Measurements from ENCODE around the gene BET1L. TPM values are rescaled to one million over a fixed set of nuclear protein-coding genes. Genes with fewer than 3 reads are reported as not detected.
A peak's percentile ranks its signal among the peaks of the same experiment; 100 is the strongest.

BET1L gene
- total RNA-seq, 1 experiment from 2014 or later: 89.0 TPM

DNA sequence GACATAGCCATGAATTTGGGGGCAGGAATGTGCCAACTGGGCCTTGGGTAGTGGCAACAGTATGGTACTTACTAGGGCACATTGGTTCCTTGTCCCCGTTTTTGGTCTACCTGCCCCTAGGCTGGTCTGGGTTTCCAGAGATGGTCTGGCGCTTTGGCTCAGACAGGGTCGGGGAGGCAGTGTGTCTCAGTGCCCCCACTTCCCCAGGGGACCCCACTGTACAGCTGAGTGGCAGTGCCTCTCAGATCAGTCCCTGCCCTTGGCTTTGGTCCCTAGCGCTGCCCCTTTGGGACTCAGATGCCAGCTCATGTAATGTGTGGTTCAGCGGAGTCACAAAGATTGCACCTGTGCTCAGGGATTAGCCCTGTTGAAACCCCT is 3.6 kb upstream of the BET1L start:
- ChIA-PET CTCF (no interaction called here), POLR2A (no interaction called here)
- in situ Hi-C loops (cut with HindIII; ENCODE audit: low pct_unique_long_range_greater_than_20kb, low sequenced_read_pairs): no loop called here

DNA sequence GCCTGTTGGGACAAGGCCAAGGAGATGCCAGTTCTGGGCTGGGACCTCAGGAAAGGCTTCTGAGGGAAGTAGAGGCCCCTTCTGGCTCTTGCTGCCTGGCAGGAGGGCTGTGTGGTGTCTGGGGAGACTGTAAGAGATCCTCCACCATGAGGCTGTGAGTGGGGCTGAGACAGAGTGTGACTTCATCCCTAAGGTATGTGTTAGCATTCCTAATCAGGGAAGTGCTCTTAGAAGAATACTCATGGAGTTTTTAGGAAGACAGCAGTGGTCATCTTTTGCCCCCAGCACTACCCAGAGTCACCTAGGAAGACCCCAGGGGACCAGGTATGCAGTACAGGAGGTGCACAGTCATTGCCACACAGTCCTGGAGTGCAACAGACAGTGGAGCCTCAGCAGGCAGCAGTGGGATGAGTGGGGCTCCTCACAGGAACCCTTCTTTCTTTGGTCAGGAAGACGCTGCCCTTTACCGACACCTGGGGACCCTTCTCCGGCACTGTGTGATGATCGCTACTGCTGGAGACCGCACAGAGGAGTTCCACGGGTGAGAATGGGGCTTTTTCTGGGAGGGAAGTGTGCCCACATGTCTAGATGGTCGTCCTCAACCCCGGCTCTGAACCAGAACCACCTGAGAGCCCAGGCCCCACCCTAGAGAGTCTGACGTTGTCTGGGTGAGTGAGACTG is 3.1 kb upstream of the BET1L start:
- intact Hi-C loops (cut with micrococcal nuclease; ENCODE audit: unreplicated experiment) (loop anchor here (10.0 kb wide), 1 partner anchor 145 kb away; no protein-coding TSS in a partner anchor), in situ Hi-C loops (cut with HindIII; ENCODE audit: low pct_unique_long_range_greater_than_20kb, low sequenced_read_pairs) (no loop called here)
- DNase-seq (ENCODE audit: low read depth, low spot score): no peak
- POLR2A ChIA-PET: no interaction called here
- Histone ChIP-seq H3K27ac (ENCODE audit: low read length) (peak overlapping the region; percentile 100), H3K4me1 (ENCODE audit: control insufficient read depth, insufficient read depth, low read length) (peaks cover 33% of the 10 kb centered on the region), H3K36me3 (ENCODE audit: control insufficient read depth, insufficient read depth, low read length) (peaks cover 38% of the 10 kb centered on the region), H3K9me3 (ENCODE audit: control insufficient read depth, insufficient read depth, low read depth, low read length) (no peaks in the 10 kb centered on the region), H3K4me3 (ENCODE audit: low read depth in 2 of 2, low read length in 2 of 2) (peak overlapping the region; percentile 99 to 100), H3K27me3 (ENCODE audit: control insufficient read depth, insufficient read depth, low read length) (no peaks in the 10 kb centered on the region)
- TF ChIP-seq SIN3A (IDR thresholded peaks at IDR 0.05; ENCODE audit: borderline replicate concordance, insufficient read depth, low read depth, low read length) (no peak), CTCF (IDR thresholded peaks at IDR 0.05) (no peak), TCF7L2 (IDR thresholded peaks at IDR 0.05; ENCODE audit: low read depth, low read length) (no peak), POLR2AphosphoS5 (IDR thresholded peaks at IDR 0.05; ENCODE audit: low read depth, low read length) (no peak), REST (IDR thresholded peaks at IDR 0.05; ENCODE audit: insufficient read depth in 1 of 2, low read depth in 2 of 2, low read length in 1 of 2) (no peak)
- ATAC-seq: no peak
- BruUV-seq (replicated peaks): no TSS peak
- CTCF ChIA-PET: interaction anchor here (0.6 kb wide), 1 partner anchor 144 kb away, joined by 5 read pairs; no protein-coding TSS in a partner anchor

More for the DNA sequence above, 3.6 kb upstream of the BET1L start:
- intact Hi-C loops (cut with micrococcal nuclease; ENCODE audit: unreplicated experiment): loop anchor here (10.0 kb wide), 1 partner anchor 144 kb away; no protein-coding TSS in a partner anchor
- Histone ChIP-seq H3K36me3 (ENCODE audit: control insufficient read depth, insufficient read depth, low read length) (peaks cover 38% of the 10 kb centered on the region), H3K27ac (ENCODE audit: low read length) (peak overlapping the region; percentile 100), H3K27me3 (ENCODE audit: control insufficient read depth, insufficient read depth, low read length) (no peaks in the 10 kb centered on the region), H3K9me3 (ENCODE audit: control insufficient read depth, insufficient read depth, low read depth, low read length) (no peaks in the 10 kb centered on the region), H3K4me1 (ENCODE audit: control insufficient read depth, insufficient read depth, low read length) (peaks cover 28% of the 10 kb centered on the region), H3K4me3 (ENCODE audit: low read depth in 2 of 2, low read length in 2 of 2) (peak overlapping the region in 1 of 2 experiments; percentile 100; a peak in 2 of 4 replicates)
- ATAC-seq: no peak
- no peak for TF ChIP-seq SIN3A (IDR thresholded peaks at IDR 0.05; ENCODE audit: borderline replicate concordance, insufficient read depth, low read depth, low read length)
- no peak for TF ChIP-seq REST (IDR thresholded peaks at IDR 0.05; ENCODE audit: insufficient read depth in 1 of 2, low read depth in 2 of 2, low read length in 1 of 2)
- TF ChIP-seq CTCF (IDR thresholded peaks at IDR 0.05): no peak
- TF ChIP-seq POLR2AphosphoS5 (IDR thresholded peaks at IDR 0.05; ENCODE audit: low read depth, low read length): no peak
- no peak for TF ChIP-seq TCF7L2 (IDR thresholded peaks at IDR 0.05; ENCODE audit: low read depth, low read length)
- DNase-seq (ENCODE audit: low read depth, low spot score): no peak
- no TSS peak for BruUV-seq (replicated peaks)

Measured in Panc1 (cell line).